ENCODE measurements around the gene SLC11A2.

- no peak for TF ChIP-seq CTCF (optimal IDR thresholded peaks at IDR 0.05 in 1 of 3, IDR thresholded peaks at IDR 0.05 in 1 of 3, conservative IDR thresholded peaks at IDR 0.05 in 1 of 3; ENCODE audit: extremely low read depth in 1 of 3, insufficient read depth in 2 of 3, low read length in 3 of 3)
- no peak for TF ChIP-seq EZH2 (IDR thresholded peaks at IDR 0.05; ENCODE audit: low read length)
These were observed 10.1 kb upstream of the SLC11A2 start for GRCh38 chr12:51036279-51036678.
